DMS 273 (cell line): ENCODE results near the gene RELB.
"Not testable (repeated sequence)": the region's sequence is repeated elsewhere in the genome, so short reads cannot be mapped to it uniquely, and the experiment has no call there.

Source experiments
- DNase-seq: peaks from one replicate; lab custom pipeline; 2025; ENCODE audit not compliant: unreplicated experiment; lab: John Stamatoyannopoulos, UW

RELB gene

DNA sequence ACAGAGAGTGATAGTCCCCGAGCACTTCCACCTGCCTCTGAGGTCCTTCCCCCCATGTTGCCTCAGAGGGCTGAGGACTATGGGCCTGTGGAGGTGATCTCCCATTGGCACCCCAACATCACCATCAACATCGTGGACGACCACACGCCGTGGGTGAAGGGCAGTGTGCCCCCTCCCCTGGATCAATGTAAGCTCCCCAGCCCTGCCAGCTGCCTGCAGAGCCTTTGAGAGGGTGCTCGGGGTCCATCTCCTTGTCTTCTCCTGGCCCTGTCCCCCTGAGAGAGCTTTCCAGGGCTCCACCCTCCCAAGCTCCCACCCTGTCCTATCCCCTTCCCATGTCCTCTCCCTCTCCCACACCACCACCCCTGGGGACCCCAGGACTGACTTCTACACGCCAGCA, 14.9 kb upstream of the RELB start:
- no peak for DNase-seq

DNA sequence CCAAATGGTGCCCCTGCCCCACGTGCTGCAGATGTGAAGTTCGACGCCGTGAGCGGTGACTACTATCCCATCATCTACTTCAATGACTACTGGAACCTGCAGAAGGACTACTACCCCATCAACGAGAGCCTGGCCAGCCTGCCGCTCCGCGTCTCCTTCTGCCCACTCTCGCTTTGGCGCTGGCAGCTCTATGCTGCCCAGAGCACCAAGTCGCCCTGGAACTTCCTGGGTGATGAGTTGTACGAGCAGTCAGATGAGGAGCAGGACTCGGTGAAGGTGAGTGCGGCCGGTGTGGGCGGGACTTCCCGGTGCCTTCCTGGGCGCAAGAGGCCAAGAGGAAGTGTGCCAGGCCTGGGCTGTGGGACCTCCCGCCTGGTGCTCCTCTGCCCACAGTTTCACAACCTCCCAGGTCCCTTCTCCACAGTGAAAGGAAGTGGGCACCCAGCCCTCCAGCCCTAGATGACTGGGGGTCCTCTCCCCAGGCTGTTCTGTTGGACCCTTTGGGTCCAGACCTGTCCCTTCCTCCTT, 14.1 kb upstream of the RELB start:
- DNase-seq, result no peak

DNA sequence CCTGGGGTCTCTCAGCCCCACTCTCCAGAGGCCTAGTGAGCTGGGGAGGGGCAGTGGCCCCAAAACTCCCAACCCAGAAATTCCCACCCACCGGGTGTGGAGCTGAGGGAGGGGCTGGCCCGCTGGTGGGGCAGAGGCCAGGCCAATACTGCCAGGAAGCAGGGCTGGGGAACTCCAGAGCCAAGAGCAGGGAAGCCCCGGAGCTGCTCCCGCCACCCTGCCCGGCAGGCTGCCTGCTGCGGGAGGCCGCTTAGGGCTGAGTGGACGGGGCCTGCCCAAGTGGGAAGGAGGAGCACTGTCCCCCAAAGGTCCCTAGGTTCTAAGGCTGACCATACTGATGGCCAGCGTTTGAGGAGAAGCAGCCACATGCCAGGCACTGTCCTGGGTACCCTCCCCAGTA, 13.0 kb upstream of the RELB start:
- no peak for DNase-seq

DNA sequence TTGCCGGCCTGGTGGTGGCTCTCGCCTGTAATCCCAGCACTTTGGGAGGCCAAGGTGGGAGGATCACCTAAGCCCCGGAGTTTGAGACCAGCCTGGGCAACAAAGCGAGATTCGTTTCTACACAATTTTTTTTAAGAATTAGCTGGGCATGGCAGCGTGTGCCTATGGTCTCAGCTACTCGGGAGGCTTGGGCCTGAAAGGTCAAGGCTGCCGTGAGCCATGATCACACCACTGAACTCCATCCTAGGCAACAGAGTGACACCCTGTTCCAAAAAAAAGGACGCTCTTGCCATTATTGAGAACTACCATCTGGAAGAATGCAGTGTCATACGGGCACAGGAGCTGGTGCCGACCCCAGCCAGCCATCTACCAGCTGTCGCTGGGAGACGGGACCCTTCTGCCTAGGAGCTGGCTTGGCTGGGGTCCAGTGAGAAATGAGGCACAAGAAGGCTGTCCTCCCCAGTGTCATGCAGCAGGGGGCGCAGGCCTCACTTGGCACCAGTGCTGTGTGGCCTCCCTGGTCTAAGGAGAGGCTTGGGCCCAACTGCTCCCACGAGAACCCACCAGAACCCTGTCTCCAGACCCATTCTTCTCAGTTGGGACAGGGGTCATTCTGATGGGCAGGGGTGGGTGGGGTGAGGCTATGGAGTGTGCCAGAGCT, 12.2 kb upstream of the RELB start:
- peak; percentile 95 for DNase-seq

DNA sequence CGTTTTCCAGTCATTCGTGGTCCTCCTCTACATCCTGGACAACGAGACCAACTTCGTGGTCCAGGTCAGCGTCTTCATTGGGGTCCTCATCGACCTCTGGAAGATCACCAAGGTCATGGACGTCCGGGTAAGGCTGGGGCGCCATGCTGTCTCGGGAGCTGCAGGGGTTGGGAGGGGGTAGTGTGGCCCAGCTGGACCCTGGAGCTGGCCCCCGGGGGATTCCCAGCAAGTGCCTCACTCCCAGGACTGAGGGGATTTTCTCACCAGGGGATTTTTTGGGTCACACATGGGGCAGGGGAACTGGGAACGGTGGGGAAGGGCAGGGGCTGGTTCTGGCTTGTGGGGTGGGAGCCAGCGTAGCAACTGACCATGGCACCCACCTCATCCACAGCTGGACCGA, 10.8 kb upstream of the RELB start:
- no peak for DNase-seq

DNA sequence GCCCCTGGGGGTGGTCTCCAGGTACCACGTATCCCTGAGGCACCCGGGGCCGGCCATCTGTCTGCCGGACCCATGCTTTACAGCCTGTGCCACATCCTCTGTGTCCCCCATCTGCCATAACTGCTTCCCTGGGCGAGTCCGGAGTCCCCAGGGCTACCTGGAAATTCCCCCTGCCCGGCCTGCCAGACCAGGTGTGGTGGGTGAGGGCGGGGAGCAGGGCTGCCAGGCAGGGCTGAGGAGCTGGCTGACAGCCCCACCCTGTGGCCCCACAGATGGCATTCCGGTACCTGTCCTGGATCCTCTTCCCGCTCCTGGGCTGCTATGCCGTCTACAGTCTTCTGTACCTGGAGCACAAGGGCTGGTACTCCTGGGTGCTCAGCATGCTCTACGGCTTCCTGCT, 10.3 kb upstream of the RELB start:
- no peak for DNase-seq

DNA sequence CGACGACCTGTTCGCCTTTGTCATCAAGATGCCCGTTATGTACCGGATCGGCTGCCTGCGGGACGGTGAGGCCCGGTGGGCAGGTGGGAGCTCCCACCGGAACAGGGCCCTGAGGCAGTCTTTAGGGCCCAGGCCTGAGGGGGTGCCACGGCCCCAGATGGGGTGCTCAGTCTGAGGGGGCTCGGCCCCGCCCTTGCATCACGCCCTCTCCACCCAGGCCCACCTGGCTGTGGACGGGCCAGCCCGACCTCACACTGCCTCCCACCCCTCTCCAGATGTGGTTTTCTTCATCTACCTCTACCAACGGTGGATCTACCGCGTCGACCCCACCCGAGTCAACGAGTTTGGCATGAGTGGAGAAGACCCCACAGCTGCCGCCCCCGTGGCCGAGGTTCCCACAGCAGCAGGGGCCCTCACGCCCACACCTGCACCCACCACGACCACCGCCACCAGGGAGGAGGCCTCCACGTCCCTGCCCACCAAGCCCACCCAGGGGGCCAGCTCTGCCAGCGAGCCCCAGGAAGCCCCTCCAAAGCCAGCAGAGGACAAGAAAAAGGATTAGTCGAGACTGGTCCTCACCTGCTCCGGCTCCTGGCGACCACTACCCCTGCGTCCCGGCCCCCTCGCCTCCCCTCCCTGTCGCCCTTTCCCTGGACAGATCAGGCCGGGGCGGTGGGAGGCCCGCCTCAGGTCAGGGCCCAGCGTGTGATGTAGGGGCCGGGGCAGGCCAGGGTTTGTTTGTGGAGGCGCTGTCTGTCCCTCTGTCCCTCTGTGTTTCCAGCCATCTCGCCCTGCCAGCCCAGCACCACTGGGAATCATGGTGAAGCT, 8.7 kb upstream of the RELB start:
- no peak for DNase-seq

DNA sequence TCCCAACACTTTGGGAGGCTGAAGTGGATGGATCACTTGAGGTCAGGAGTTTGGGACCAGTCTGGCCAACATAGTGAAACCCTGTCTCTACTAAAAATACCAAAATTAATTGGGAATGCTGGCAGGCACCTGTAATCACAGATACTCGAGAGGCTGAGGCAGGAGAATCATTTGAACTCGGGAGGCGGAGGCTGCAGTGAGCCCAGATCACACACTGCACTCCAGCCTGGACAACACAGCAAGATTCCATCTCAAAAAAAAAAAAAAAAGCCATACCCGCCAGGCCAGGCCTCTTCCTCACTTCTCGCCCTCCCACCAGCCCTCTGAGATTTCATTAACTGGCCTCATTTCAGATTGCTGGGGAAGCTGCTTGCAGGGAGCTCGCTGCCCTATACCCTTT, 7.7 kb upstream of the RELB start:
- no peak for DNase-seq

DNA sequence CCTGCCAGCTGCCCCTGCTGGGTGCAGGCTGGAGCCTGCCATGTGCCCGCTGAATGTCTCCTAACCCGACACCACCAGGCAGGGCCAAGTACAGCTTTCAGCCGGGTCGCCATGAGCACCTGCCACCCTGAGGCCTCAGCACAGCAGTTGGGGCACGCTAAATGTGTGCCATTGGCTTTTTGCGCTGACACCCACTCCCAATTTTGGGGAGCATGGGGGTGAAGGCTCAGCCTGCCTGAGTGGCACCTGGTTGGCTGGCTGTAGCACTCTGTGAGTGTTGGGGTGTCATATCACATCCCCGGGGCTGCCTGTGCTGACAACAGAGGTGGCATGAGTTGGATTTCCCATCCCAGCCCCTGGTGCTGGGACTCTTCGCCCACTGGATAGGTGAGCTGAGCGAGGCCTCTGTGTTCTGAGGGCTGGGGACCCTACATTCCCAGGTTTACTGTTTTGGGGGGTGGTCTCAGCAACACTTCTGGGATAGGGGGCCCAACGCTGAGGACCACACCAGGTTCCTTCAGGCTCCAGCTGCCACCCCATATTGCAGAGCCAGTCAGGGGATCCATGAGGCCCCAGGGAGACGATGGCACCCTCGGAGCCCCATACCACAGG, 7.2 kb upstream of the RELB start:
- peak; percentile 23 for DNase-seq

DNA sequence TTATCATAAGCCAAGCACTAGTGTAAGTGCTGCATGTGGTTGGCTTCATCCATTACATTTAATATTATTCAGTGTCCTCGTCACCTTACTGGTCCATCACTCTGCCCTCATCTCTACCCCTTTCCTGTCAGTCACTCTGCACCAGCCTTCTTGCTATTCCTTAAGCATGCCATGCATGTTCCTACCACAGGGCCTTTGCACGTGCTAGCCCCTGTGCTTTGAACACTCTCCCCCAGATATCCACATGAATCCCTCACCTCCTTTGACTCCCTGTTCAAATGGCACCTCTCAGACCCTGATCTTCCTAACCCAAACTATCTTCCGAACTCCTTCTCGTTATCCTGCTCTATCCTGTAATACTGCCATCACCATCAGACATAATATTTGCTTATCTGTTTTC, 3.2 kb upstream of the RELB start:
- no peak for DNase-seq

DNA sequence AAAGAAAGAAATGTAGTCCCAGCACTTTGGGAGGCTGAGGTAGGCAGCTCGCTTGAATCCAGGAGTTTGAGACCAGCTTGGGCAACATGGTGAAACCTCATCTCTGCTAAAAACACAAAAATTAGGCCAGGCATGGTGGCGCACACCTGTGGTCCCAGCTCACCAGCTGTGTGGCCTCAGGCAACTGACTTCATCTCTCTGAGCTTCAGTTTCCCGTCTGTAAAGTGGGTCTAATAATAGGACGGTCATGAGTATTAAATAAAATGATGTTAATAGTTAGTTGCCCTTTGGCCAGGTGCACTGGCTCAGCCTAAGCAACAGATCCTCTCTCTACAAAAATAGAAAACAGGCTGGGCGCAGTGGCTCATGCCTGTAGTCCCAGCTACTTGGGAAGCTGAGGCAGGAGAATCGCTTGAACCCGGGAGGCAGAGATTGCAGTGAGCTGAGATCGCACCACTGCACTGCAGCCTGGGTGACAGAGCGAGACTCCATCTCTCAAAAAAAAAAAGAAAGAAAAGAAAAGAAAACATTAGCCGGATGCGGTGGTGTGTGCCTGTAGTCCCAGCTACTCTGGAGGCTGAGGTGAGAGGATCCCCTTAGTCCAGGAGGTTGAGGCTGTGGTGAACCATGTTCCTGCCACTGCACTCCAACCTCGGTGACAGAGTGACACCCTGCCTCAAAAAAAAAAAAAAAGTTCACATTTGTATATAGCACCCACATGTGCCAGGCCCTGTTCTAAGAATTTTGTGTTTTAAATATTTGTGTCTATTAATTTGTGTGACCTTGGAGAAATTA, 1.9 kb upstream of the RELB start:
- DNase-seq, result not testable (repeated sequence)

DNA sequence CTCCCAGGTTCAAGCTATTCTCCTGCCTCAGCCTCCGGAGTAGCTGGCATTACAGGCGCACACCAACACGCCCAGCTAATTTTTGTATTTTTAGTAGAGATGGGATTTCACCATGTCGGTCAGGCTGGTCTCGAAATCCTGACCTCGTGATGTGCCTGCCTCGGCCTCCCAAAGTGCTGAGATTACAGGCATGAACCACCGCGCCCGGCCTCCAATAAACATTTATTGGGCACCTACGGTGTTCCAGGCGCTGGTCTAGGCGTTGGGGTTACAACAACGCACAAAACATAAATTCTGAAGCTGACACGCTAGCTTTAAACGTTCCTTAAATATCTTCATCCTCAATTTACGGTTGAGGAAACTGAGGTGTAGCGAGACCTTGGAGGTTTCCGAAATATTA, 599 bp upstream of the RELB start:
- DNase-seq, result not testable (repeated sequence)

DNA sequence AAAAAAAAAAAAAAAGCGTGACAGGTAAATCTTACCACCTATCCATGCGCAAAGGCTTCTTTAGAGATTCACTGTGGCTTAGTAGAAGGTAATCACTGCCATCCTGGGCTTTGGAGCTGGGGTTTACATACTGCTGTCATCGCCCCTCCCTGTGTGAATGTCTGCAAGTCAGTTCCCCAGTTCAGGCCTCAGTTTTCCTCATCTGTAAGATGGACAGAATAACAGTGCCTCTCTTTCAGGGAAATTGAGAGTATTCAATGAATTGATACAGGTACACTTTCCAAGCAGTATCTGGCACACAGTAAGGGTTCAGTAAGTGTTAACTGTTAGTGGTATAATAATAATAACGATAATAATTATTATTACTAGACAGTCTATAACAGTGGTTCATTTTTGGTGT, 2.2 kb downstream of the RELB start:
- DNase-seq, result no peak

DNA sequence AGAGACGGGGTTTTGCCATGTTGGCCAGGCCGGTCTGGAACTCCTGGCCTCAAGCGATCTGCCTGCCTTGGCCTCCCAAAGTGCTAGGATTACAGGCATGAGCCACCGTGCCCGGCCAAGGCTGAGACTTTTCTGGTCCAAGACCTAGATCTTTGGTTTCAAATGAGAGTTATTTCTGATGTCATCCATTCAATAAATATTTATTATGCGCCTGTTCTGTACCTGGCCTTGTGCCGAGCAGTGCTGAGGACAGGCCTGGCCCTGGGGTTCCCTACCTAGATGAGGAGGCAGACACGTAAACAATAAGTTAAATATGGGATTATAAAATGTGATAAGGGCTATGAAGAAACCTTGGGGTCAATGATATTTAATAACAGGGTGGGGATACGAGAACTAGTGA, 4.5 kb downstream of the RELB start:
- DNase-seq, result no peak

DNA sequence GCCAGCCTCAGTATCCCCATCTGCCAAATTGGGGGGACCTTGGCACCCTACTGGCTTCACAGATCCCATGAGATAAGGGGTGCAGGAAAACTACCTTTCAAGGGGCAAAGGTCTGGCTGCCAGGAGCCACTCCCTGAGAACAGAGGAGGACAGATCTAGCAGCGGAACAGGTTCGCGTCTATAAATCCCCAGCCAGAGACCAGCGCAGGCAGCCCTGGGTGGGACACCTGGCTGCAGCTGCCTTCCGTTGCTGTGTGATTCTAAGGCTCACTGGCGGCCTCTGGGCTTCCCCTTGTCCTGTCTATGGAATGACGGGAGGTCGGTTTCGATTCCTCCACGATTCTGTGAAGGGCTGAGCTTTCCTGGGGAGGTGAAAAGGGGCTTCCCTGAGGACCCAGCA, 7.3 kb downstream of the RELB start:
- peak; percentile 30 for DNase-seq

DNA sequence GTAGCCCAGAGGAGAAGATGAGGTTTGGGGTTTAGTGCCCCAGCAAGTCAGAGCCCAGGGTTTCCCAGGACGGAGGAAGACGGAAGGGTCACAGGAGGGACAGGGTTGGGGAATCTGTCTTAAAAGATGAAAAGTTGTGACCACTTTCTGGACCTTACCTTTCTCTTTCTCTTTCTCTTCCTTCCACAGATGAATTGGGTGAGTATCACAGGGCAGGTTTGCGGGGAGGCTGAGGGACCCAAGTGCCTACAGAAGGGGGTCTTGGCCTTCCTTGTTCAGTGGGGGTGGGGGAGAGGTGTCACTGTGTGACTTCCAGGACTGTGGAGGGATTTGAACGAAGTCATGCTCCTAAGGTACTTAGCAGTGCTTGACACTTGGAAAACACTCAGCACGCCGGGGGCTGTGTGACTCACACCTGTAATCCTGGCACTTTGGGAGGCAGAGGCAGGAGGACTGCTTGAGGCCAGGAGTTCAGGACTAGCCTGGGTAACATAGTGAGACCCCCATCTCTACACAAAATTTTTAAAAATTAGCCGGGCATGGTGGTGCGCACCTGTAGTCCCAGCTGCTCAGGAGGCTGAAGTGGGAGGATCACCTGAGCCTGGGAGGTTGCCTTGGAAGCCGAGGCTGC, 8.5 kb downstream of the RELB start:
- DNase-seq, result no peak

DNA sequence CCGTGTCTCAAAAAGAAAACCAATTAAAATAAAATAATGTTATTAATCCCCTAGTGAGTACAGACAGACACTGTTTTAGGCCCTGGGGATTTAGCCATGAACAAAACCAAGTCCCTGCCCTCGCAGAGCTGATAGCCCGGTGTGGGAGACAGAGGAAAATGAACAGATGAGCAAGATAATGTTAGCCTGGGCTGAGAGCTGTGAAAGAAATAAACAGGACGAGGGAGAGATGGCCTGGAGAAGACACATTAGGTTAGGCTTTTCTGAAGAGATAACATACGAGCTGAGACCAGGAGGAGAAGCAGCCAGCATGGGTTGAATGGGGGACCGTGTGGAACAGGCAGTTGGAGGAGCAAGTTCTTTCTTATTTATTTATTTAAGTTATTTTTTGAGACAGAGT, 9.0 kb downstream of the RELB start:
- no peak for DNase-seq

DNA sequence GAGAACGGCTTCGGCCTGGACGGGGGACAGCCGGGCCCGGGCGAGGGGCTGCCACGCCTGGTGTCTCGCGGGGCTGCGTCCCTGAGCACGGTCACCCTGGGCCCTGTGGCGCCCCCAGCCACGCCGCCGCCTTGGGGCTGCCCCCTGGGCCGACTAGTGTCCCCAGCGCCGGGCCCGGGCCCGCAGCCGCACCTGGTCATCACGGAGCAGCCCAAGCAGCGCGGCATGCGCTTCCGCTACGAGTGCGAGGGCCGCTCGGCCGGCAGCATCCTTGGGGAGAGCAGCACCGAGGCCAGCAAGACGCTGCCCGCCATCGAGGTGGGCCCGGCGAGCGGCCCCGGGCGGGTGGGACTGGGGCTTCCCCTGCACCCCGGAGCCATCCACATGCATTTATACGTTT, 10.7 kb downstream of the RELB start:
- no peak for DNase-seq

DNA sequence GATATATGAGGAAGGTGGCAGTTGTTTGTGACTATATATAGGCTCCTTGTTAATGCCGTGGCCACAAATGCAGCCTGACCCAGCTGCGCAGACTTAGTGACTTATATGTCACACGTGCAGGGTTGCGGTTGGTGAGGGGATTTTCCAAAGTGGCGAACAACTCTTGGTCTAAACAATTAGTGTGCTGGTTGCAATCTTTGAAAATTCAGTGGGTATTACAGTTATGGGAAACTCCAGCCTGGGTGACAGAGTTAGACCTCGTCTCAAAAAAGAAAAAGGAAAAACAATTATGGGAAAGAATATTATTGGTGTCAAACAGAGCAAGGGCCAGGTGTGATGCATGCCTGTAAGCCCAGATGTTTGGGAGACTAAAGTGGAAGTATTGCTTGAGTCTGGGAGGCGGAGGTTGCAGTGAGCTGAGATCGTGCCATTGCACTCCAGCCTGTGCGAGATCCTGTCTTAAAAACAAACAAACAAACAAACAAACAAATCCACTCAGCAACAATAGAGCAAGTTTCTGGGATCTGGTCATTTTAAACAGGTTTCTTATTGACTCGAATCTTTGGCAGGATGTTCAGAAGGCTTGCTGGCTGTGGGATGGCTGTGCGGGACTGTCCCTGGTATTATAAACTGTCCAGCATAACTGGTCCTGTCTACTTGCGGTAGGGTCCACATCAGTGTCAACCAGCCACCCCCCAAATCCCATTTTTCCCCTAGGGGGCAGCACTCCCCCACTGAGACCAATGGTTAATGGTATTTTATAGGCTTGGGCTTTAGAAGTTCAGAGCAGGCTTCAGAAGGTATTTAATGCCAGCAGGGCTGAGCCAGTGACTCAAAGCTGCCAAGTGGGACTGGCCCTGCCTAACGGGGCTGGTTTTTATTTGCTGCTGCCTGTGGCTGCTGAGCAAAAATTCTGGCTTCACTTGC, 15.4 kb downstream of the RELB start:
- DNase-seq, result peak; percentile 91

DNA sequence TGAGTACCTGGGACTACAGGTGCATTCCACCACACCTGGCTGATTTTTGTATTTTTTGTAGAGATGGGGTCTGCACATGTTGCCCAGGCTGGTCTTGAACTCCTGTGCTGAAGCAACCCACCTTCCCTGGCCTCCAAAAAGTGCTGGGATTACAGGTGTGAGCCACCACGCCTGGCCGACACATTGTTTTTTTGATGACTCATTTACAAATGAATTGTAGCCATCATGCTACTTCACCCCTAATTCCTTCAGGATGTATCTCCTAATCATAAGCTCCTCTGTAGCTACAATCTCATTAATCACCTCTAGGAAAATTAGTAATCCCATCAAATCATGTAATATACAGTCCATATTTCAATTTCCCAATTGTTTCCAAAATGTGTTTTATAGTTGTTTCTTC, 17.9 kb downstream of the RELB start:
- DNase-seq, result no peak
